Muscle of leg (tissue), 11 donors: ENCODE results near the gene FGF14. TPM values are rescaled to one million over a fixed set of nuclear protein-coding genes. Genes with fewer than 3 reads are reported as not detected.

Experiments
- DNase-seq: peaks from one replicate; pipeline ENCODE4 v3.0.0; 2013
- H3K27ac ChIP-seq: one replicate; pipeline ENCODE4 v1.5.1; 2013; ENCODE audit warnings: mild to moderate bottlenecking, low read length, control low read depth
- H3K27me3 ChIP-seq: one replicate; pipeline ENCODE4 v1.6.1; 2013; ENCODE audit warnings: low read length; ENCODE audit not compliant: control insufficient read depth, insufficient read depth
- H3K36me3 ChIP-seq: one replicate; pipeline ENCODE4 v1.6.1; 2013; ENCODE audit warnings: low read length; ENCODE audit not compliant: control insufficient read depth, insufficient read depth
- H3K4me1 ChIP-seq: one replicate; pipeline ENCODE4 v1.6.1; 2013; ENCODE audit warnings: low read length; ENCODE audit not compliant: control insufficient read depth, insufficient read depth
- H3K4me3 ChIP-seq: one replicate; pipeline ENCODE4 v1.5.1; 2013; ENCODE audit warnings: low read length, control low read depth
- H3K9me3 ChIP-seq: replicated peaks from 2 replicates; pipeline ENCODE4 v1.6.1; 2013; ENCODE audit warnings: low read depth, low read length; ENCODE audit not compliant: control insufficient read depth
- WGBS: methylation state at CpG from one replicate; pipeline ENCODE4 v1.1.5; 2013; ENCODE audit warnings: missing lambda C conversion rate; ENCODE audit not compliant: insufficient coverage; 5-methylcytosine and 5-hydroxymethylcytosine counted together
- polyA plus RNA-seq, 8 donors: library from polyadenylated mRNA; unstranded; fragments of 120-200 nt; gene quantifications; one replicate each; pipeline versions ENCODE4 v1.2.1 to v1.2.3, GENCODE V29; 2013; ENCODE audit warnings: inconsistent platforms in 1 of 8, low replicate concordance in 1 of 8; ENCODE audit not compliant: insufficient read length in 8 of 8, insufficient read depth in 1 of 8
- total RNA-seq: library from RNA; stranded (reverse); fragments of 120-200 nt; gene quantifications from one replicate; pipeline ENCODE4 v1.2.4, GENCODE V29; 2013

FGF14 gene
- total and polyA plus RNA-seq, 9 donors = 0.09 to 2.1 (median 0.83) TPM

DNA sequence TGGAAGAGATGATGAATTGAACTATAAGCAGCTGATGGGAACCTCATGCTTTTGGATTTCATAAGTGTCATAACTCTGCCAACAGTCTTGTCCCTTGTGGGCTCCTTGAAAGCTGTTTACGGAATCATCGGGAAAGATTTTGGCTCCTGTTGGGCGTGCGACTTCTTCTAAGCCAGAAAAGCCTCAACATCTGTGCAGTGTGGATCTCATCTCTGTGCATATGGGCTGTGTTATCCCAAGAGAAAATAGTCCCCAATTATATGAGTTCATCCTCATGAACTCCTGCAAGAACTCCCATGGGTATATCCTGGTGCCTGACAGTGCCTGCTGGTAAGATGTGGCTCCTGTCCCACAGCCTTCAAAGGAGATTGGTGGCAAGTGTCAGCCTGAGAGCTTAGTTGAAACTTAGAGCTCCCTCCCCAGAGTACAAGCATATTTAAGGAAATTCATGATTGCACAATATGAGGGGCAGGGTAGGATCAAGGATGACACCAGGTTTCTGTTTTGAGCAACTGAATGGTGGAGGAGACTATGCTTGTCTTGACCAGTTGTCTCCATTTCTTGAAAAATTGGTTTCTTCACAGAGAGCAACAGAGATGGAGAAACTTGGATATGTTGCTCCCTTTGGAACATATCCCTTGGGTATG, 705.9 kb downstream of the FGF14 start:
- DNase-seq = peak; percentile 70
- Histone ChIP-seq H3K36me3 (no peaks in the 10 kb centered on the region), H3K4me1 (no peaks in the 10 kb centered on the region), H3K4me3 (no peak overlapping the region), H3K9me3 (no peaks in the 10 kb centered on the region), H3K27ac (no peak overlapping the region), H3K27me3 (no peaks in the 10 kb centered on the region)
- WGBS = 40% methylated on average over 1 of the region's 4 CpGs

DNA sequence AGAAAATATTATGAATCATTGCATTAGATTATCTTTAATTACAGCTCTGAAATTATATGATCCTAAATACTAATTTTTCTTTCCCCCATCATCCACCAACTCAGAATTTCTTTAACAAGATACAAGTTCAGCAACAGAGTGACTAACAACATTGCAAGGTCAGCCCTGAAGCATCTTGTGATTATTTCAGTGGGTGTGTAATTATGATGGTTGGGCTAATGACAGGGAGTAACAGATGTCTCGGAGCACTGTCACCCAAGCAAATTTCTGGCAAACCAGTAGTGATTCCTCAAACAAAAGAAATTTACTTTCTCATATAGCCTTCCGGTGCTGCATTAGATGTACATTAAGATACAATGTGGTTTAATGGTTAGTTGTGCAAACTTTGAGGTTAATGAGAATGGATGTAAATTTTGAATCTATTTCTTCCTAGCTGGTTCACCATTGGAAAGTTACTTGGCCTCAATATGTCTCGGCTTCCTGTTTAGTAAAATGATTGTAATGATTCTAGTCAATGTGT, 710.4 kb downstream of the FGF14 start:
- no peak overlapping the region for H3K4me3 ChIP-seq
- no CpG with 5 or more reads among the region's 3 CpGs for WGBS
- no peaks in the 10 kb centered on the region for H3K27me3 ChIP-seq
- H3K4me1 ChIP-seq = no peaks in the 10 kb centered on the region
- H3K36me3 ChIP-seq = no peaks in the 10 kb centered on the region
- no peak for DNase-seq
- H3K9me3 ChIP-seq = no peaks in the 10 kb centered on the region
- no peak overlapping the region for H3K27ac ChIP-seq

DNA sequence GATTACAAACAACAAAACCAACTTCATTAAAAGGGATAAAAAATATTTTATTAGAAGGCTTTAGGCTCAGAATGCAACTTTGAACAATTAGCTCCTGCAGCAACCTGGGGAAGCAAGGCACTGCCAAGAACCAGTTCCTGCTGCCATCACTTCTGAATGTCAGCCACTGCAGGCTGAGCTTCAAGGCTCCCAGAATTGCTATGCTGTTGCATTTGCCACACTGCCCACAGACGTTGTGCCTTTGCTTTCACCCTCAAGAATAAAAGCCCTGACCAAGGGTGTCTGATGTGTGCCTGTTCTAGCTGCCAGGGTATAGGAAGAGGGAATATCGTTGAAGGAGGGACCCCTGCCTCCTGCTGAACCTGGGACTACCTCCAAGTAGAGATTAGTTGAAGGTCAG, 711.0 kb downstream of the FGF14 start:
- no peaks in the 10 kb centered on the region for H3K27me3 ChIP-seq
- no peak for DNase-seq
- H3K36me3 ChIP-seq = no peaks in the 10 kb centered on the region
- no peaks in the 10 kb centered on the region for H3K4me1 ChIP-seq
- no peaks in the 10 kb centered on the region for H3K9me3 ChIP-seq
- H3K4me3 ChIP-seq = no peak overlapping the region
- H3K27ac ChIP-seq = no peak overlapping the region
- 60% methylated on average over 1 of the region's 2 CpGs for whole genome bisulfite sequencing

DNA sequence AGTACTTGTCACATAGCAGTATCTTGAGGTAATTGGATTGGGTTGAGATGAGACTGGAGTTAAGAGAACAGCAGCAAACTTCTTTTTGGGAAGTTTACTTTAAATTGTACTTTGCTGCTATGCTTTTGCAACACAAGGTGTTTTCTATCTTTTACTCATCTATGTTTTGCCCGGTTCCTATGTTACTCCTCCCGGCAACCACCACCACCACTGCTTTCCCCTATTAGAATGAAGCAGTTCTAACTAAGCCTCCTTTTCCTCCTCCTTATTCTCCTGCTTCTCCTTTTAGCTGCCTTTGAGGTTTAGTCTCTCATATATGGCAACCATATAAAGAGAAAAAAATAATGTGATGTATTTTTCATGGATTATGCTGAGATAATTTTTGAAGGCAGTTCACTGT, 715.8 kb downstream of the FGF14 start:
- Histone ChIP-seq H3K9me3 (no peaks in the 10 kb centered on the region), H3K4me1 (no peaks in the 10 kb centered on the region), H3K27ac (no peak overlapping the region), H3K36me3 (no peaks in the 10 kb centered on the region), H3K27me3 (no peaks in the 10 kb centered on the region), H3K4me3 (no peak overlapping the region)
- no CpG with 5 or more reads among the region's 2 CpGs for WGBS
- DNase-seq = no peak

DNA sequence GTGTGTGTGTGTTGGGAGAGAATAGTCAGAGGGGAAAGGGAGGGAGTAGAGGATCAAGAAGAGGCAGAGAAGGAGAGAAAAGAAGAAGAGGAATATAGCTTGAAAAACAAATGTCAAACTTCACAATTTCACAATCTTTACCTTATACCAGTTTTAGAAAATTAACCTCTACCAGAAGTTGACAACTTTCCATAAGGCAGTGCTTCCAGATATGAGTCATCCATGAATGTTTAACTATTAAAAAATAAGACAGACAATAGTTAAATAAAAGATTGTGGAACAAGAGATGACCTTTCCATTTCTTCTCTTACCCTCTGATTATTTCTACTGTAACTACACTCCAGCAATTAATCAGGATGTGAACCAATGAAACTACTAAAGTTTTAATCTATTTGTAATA, 720.0 kb downstream of the FGF14 start:
- H3K27ac ChIP-seq = no peak overlapping the region
- H3K27me3 ChIP-seq = no peaks in the 10 kb centered on the region
- H3K4me1 ChIP-seq = no peaks in the 10 kb centered on the region
- no peaks in the 10 kb centered on the region for H3K36me3 ChIP-seq
- H3K4me3 ChIP-seq = no peak overlapping the region
- H3K9me3 ChIP-seq = no peaks in the 10 kb centered on the region
- no peak for DNase-seq

DNA sequence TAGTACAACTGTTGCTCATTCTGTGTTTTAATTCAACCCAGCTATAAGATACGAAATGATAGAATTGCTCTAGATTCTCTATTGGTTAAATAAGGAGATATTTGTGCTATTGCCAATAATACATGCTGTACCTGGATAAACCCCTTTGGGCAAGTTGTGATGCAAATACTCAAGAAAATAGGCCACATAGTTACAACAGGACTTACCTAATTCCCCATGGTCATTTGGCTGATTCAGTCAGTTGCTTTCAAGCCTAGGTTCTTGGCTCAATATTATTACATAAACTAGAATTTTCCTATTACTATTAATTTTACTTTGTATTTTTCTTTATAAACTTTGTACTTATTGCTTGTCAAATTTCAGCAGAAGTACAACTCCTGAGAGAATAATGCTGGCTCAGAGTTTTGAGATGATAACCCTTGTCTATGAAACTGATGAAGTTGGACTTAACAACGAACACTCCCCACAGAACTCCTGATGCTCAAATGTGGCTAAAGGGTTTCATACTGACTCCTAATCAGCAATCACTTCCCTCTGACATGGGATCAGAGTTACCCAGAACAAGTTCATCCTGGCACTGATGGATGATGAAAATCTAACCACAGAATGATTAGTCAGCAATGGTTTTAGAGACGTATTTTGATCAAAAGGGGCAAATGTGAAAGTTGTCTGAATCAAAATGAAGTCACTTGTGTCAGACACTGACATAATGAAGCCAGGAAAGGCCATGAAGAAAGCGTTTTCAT, 728.3 kb downstream of the FGF14 start:
- no peaks in the 10 kb centered on the region for H3K36me3 ChIP-seq
- no peaks in the 10 kb centered on the region for H3K27me3 ChIP-seq
- H3K27ac ChIP-seq = no peak overlapping the region
- WGBS = 0% methylated on average over 1 of the region's 4 CpGs
- no peak overlapping the region for H3K4me3 ChIP-seq
- DNase-seq = no peak
- H3K9me3 ChIP-seq = no peaks in the 10 kb centered on the region
- no peaks in the 10 kb centered on the region for H3K4me1 ChIP-seq

GRCh38 chr13:101661839-101662238, 740.0 kb downstream of the FGF14 start:
- no peak overlapping the region for H3K4me3 ChIP-seq
- H3K36me3 ChIP-seq = no peaks in the 10 kb centered on the region
- no peaks in the 10 kb centered on the region for H3K27me3 ChIP-seq
- no peak for DNase-seq
- no peak overlapping the region for H3K27ac ChIP-seq
- H3K4me1 ChIP-seq = no peaks in the 10 kb centered on the region
- WGBS = no CpG with 5 or more reads among the region's 4 CpGs
- no peaks in the 10 kb centered on the region for H3K9me3 ChIP-seq

Other genes starting within 250 kb of the FGF14 start
- gene TPP2, start 194.9 kb upstream of the FGF14 start, total RNA-seq = 56.2 TPM
- gene TPP2, start 194.9 kb upstream of the FGF14 start, polyA plus RNA-seq = 10 to 100 TPM; 28.6 to 71.5 (median 49.5) TPM